HUES6 (cell line): ENCODE data around the gene LIMK2.
"Not testable (repeated sequence)": the region's sequence is repeated elsewhere in the genome, so short reads cannot be mapped to it uniquely, and the experiment has no call there.

Experiments
- H3K27ac ChIP-seq: 2 replicates; pipeline ENCODE4 v1.7.0; 2013; ENCODE audit warnings: low read depth, mild to moderate bottlenecking, low read length, inconsistent platforms
- H3K27me3 ChIP-seq: 2 replicates; pipeline ENCODE4 v1.6.1; 2013; ENCODE audit warnings: low read length; ENCODE audit not compliant: control insufficient read depth, insufficient read depth
- H3K36me3 ChIP-seq: 2 replicates; pipeline ENCODE4 v1.6.1; 2013; ENCODE audit warnings: low read length; ENCODE audit not compliant: control insufficient read depth, insufficient read depth
- H3K4me1 ChIP-seq: 2 replicates; pipeline ENCODE4 v1.6.1; 2013; ENCODE audit warnings: low read length; ENCODE audit not compliant: control insufficient read depth, insufficient read depth
- H3K4me3 ChIP-seq: 2 replicates; pipeline ENCODE4 v1.5.1; 2013; ENCODE audit warnings: low read depth, low read length
- H3K9ac ChIP-seq: one replicate; pipeline ENCODE4 v1.6.1; 2013; ENCODE audit warnings: mild to moderate bottlenecking, low read length
- H3K9me3 ChIP-seq: 2 replicates; pipeline ENCODE4 v1.6.1; 2013; ENCODE audit warnings: low read depth, low read length; ENCODE audit not compliant: control insufficient read depth, insufficient read depth

LIMK2 gene

DNA sequence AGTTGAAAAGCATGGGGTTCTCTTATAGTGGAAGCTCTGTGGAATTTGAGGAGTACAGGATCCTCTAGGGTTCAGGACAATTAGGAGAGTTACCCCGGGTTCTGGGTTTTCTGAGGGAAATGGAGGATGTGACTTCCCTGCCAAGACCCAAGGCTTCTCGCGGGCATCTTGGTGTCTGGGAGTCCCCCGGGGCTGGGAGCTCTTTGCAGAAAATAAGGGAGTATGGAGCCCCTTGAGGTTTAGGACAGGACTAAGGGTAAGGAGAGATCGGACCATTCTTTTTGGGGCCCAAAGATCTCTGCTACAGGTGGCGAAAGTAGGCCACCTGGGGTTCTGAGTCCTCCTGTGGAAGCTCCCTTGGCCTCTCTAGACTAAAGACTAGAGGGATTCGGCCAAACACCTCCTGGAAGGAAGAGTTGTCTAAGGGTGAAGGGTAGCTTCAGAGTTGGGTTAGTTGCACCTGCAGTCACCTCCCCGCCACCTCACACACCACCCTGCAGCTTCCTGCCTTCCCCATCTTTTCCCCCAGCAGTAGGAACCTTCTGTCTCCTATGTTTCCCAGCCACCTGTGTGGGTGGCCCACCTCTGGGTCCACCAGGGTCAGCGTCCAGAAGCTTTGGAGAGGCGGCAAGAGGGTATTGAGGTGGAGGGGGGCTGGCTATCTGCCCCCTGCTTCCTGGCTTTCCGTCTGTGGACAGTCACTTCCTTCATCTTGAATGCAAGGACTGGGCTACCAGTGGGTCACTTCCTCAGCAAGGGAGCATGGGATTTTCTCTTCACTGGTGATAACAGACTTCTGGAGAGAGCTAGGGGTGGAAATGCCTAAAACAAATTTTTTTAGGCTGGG is 908 bp downstream of the LIMK2 start:
- Histone ChIP-seq H3K9ac (peak overlapping the region; percentile 85), H3K4me1 (peaks cover 8% of the 10 kb centered on the region; the same call in 1 of the 2 replicates), H3K27me3 (no peaks in the 10 kb centered on the region), H3K36me3 (no peaks in the 10 kb centered on the region), H3K27ac (peak overlapping the region; percentile 82; the same call in 1 of the 2 replicates), H3K9me3 (no peaks in the 10 kb centered on the region), H3K4me3 (peak overlapping the region; percentile 98)

DNA sequence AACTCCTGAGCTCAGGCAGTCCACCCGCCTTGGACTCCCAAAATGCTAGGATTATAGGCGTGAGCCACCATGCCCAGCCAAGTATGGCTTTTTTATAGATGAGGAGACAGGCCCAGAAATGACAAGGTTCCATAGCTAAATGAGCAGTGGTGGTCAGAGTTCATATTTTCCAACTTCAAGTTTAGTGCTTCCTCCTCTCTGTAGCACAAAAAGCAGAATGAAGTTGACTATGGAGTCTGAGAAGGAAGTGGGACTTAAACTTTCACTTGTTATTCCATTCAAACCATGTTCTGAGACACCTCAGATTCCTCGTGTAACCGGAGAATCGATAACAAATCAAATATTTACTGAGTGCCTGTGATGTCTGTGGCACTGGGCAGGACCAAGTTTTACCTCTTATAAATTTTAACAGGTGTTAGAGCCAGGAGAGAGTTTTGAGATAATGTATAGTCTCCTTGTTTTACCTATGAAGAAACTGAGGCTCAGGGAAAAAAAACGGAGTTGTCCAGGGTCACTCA is 3.0 kb downstream of the LIMK2 start:
- no peak overlapping the region for H3K9ac ChIP-seq

DNA sequence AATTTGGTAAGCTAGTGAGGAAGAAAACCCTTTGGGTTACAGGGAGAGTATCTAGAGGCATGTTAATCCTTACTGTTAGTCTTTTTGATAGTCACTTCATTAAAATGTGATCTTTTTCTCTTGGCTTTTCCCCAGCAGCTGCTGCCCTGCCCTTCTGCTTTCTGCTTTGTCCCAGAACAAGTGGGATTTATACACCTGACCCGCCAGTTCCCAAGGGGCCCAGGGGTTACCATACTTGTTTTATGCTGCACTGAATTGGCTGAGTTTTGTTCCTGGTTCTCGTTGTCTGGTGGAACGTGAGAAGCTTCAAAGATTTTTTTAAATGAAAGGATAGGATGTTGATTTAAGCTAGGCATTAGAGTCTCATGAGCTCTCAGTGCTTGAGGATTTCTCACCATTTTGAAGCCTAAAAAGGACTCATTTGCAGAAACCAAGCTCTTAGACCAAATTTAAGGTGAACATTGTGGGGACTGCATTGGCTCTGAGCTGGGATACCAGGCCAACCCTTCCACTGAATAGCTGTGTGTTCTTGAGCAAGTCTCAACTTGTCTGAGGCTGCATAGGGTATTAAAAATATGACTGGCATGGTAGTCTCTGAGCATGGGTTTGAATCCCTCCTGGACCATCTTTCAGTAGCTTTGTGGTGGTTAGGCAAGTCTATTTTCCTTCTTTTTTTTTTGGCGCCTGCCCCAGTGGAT is 6.6 kb downstream of the LIMK2 start:
- Histone ChIP-seq H3K9ac (no peak overlapping the region), H3K4me1 (no peaks in the 10 kb centered on the region), H3K27ac (no peak overlapping the region)

More for the DNA sequence above, 3.0 kb downstream of the LIMK2 start:
- H3K36me3 ChIP-seq, result 0 out of 2 replicates have a peak, but pooled peaks cover 6% of the 10 kb centered on the region
- no peak overlapping the region for H3K27ac ChIP-seq
- H3K9me3 ChIP-seq, result no peaks in the 10 kb centered on the region
- no peak overlapping the region for H3K4me3 ChIP-seq
- no peaks in the 10 kb centered on the region for H3K27me3 ChIP-seq
- peaks cover 8% of the 10 kb centered on the region; the same call in 1 of the 2 replicates for H3K4me1 ChIP-seq

DNA sequence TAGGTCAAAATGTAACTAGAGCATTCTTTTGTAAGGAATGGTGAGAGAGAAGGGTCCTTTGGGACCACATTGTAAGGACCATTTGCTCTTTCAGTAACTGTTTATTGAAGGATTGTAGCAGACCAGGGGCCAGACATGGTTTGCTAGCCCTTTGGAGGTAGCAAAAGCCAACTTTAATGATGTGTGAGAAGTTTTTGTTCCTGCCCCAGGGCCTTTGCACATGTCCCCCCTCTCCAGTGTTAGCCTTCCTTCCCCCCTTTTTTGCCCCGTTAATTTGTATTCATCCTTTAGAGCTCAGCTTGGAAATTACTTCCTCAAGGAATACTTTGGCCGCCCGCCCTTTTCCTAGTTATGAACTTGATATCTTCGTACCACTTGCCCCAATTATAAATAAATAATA is 9.0 kb downstream of the LIMK2 start:
- Histone ChIP-seq H3K4me3 (no peak overlapping the region), H3K9me3 (no peaks in the 10 kb centered on the region)

More for the DNA sequence above, 6.6 kb downstream of the LIMK2 start:
- Histone ChIP-seq H3K36me3 (0 out of 2 replicates have a peak, but pooled peaks cover 6% of the 10 kb centered on the region), H3K4me3 (no peak overlapping the region), H3K27me3 (no peaks in the 10 kb centered on the region), H3K9me3 (no peaks in the 10 kb centered on the region)

DNA sequence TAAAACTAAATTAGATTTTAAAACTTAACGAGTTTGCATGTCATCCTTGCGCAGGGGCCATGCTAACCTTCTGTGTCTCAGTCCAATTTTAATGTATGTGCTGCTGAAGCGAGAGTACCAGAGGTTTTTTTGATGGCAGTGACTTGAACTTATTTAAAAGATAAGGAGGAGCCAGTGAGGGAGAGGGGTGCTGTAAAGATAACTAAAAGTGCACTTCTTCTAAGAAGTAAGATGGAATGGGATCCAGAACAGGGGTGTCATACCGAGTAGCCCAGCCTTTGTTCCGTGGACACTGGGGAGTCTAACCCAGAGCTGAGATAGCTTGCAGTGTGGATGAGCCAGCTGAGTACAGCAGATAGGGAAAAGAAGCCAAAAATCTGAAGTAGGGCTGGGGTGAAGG is 10.6 kb downstream of the LIMK2 start:
- H3K4me1 ChIP-seq, result no peaks in the 10 kb centered on the region
- no peaks in the 10 kb centered on the region for H3K9me3 ChIP-seq
- H3K27me3 ChIP-seq, result no peaks in the 10 kb centered on the region
- H3K27ac ChIP-seq, result no peak overlapping the region
- H3K36me3 ChIP-seq, result peaks cover 20% of the 10 kb centered on the region
- no peak overlapping the region for H3K9ac ChIP-seq
- no peak overlapping the region for H3K4me3 ChIP-seq

More for the DNA sequence above, 9.0 kb downstream of the LIMK2 start:
- H3K4me1 ChIP-seq, result no peaks in the 10 kb centered on the region
- no peaks in the 10 kb centered on the region for H3K27me3 ChIP-seq
- peaks cover 12% of the 10 kb centered on the region; the same call in 1 of the 2 replicates for H3K36me3 ChIP-seq
- H3K9ac ChIP-seq, result no peak overlapping the region
- no peak overlapping the region for H3K27ac ChIP-seq

DNA sequence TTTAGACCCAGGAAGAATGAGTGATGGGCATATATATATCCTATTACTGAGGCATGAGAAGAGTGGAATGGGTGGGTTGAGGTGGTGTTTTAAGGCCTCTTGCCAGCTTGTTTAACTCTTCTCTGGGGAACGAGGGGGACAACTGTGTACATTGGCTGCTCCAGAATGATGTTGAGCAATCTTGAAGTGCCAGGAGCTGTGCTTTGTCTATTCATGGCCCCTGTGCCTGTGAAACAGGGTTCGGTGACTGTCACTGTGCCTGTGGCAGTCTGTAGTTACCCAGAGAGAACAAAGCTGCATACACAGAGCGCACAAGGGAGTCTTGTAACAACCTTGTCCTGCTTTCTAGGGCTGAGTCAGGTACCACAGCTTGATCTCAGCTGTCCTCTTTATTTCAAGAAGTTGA is 11.7 kb downstream of the LIMK2 start:
- Histone ChIP-seq H3K9ac (no peak overlapping the region), H3K4me3 (no peak overlapping the region), H3K9me3 (no peaks in the 10 kb centered on the region), H3K27me3 (no peaks in the 10 kb centered on the region), H3K27ac (no peak overlapping the region), H3K36me3 (peaks cover 24% of the 10 kb centered on the region), H3K4me1 (peaks cover under 1% of the 10 kb centered on the region)

DNA sequence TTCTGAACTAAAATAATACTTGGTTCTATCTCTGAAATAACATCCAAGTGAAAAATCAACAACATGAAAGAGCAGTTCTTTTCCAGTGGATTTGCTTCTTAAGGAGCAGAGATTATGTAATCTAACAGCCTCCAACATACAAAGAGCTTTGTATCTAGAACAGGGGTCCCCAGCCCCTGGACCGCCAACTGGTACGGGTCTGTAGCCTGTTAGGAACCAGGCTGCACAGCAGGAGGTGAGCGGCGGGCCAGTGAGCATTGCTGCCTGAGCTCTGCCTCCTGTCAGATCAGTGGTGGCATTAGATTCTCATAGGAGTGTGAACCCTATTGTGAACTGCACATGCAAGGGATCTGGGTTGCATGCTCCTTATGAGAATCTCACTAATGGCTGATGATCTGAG is 12.6 kb downstream of the LIMK2 start:
- peaks cover 25% of the 10 kb centered on the region for H3K36me3 ChIP-seq
- not testable (repeated sequence) for H3K4me1 ChIP-seq, H3K9me3 ChIP-seq, H3K9ac ChIP-seq, H3K27me3 ChIP-seq, H3K27ac ChIP-seq, H3K4me3 ChIP-seq

DNA sequence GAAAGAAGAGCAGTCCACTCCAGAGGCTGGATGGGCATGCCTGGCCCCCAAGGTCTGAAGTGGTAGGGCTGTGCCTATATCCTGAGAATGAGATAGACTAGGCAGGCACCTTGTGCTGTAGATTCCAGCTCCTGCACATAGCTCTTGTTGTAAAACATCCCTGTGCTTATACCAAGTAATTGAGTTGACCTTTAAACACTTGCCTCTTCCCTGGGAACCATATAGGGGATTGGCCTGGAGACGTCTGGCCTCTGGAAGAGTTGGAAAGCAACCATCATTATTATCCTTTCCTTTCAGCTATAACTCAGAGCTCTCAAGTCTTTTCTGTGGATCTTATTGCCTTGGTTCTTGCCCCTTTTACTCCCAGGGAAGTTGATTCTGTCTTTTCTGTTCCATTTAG is 15.1 kb downstream of the LIMK2 start:
- Histone ChIP-seq H3K9me3 (no peaks in the 10 kb centered on the region), H3K9ac (no peak overlapping the region), H3K4me3 (no peak overlapping the region), H3K27ac (no peak overlapping the region), H3K27me3 (no peaks in the 10 kb centered on the region), H3K36me3 (peaks cover 28% of the 10 kb centered on the region), H3K4me1 (peaks cover 17% of the 10 kb centered on the region)

DNA sequence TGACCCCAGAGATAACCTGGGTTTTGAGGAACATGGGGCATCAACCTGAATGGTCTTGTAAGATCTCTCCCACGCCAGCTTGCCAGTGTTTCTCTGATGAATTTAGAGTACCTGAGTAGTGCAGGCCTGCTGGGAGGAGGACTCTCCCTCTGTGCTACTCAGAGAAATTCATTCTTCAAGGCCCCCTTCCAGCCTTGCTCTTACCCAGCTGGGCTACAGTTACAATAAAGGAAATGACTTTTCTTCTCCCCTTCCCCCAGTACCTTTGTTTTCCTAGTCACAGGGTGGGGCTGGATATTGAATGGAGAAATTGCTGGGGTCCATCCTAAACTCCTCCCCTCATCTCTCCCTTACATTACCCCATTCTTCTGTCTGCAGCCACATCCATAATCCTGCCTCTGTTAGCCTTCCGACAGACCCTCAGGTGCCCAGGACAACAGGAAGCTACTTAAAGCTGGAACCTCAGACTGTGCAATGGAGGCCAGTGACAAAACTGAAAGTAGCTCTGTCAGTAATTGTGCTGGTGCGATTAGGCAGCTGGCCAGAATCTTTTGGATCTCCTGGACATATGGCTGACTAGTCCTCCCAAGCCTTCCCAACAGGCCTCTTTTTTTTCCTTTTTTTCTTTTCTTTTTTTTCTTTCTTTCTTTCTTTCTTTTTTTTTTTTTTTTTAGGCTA is 17.4 kb downstream of the LIMK2 start:
- no peaks in the 10 kb centered on the region for H3K27me3 ChIP-seq
- H3K9me3 ChIP-seq, result no peaks in the 10 kb centered on the region
- no peak overlapping the region for H3K9ac ChIP-seq
- H3K36me3 ChIP-seq, result peaks cover 30% of the 10 kb centered on the region
- no peak overlapping the region for H3K27ac ChIP-seq
- no peak overlapping the region for H3K4me3 ChIP-seq
- peaks cover 17% of the 10 kb centered on the region for H3K4me1 ChIP-seq

DNA sequence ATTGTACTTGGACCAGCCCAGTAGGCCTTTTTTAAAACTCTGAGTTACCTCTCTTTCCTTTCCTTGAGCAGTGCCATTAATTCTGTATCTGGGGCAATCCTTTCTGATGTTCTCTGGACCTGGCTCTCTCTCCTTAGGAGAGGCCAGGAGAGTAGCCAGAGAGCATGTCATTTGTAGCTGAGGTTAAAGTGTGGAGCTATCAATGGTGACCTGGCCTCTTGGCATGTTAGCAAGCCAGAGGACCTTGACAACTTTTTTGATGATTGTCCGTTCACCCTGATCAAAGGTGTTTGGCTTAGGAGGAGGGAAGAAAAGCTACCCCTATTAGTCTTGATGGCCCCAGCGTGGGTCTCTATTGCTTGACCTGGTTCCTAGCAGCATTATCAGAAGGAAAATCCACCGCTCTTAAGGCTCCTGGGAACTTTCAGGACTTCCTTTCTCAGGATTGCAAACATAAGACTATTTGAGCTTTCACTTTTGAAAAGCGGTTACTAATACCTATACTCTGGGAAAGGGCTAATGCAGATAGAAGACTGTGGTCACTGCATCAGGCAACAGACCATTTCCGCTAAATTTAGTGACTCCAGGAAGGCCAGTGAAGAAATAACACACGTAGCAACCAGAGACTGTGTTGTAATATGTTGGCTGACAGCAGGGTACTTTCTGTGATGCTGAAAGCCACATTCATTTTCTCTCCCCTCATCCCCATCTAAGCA is 18.2 kb downstream of the LIMK2 start:
- Histone ChIP-seq H3K27me3 (no peaks in the 10 kb centered on the region), H3K4me3 (no peak overlapping the region), H3K9me3 (no peaks in the 10 kb centered on the region), H3K27ac (no peak overlapping the region), H3K4me1 (peaks cover 17% of the 10 kb centered on the region), H3K9ac (no peak overlapping the region), H3K36me3 (peaks cover 30% of the 10 kb centered on the region)
